Small intestine (tissue), 7 donors: ENCODE data around the gene BPIFA2. TPM values are rescaled to one million over a fixed set of nuclear protein-coding genes. Genes with fewer than 3 reads are reported as not detected.

ENCODE experiments used
- DNase-seq, 2 donors: peaks; one replicate each; pipeline versions ENCODE4 v3.0.0 to v3.0.0-alpha.2; 2013
- FAIRE-seq: peaks from 2 replicates; lab custom pipeline; 2012; peaks lifted over from hg19 to GRCh38; lab: Jason Lieb, UNC
- H3K27ac ChIP-seq, 3 donors: one replicate each; pipeline ENCODE4 v1.5.1; 2013; ENCODE audit warnings: low read length in 2 of 3, mild to moderate bottlenecking in 2 of 3, control low read depth in 1 of 3, inconsistent platforms in 1 of 3, low read depth in 1 of 3, moderate library complexity in 1 of 3
- H3K27me3 ChIP-seq, 3 donors: one replicate each; pipeline ENCODE4 v1.6.1; 2013; ENCODE audit warnings: low read length in 3 of 3, inconsistent platforms in 1 of 3; ENCODE audit not compliant: control insufficient read depth in 3 of 3, insufficient read depth in 3 of 3
- H3K36me3 ChIP-seq, 3 donors: one replicate each; pipeline ENCODE4 v1.6.1; 2013; ENCODE audit warnings: low read length in 3 of 3, inconsistent platforms in 1 of 3, low read depth in 1 of 3, mild to moderate bottlenecking in 1 of 3, moderate library complexity in 1 of 3; ENCODE audit not compliant: control insufficient read depth in 3 of 3, insufficient read depth in 2 of 3
- H3K4me1 ChIP-seq, 3 donors: one replicate each; pipeline ENCODE4 v1.6.1; 2013; ENCODE audit warnings: low read length in 2 of 3, inconsistent platforms in 1 of 3, low read depth in 1 of 3, mild to moderate bottlenecking in 1 of 3, moderate library complexity in 1 of 3; ENCODE audit not compliant: control insufficient read depth in 3 of 3, insufficient read depth in 2 of 3
- H3K4me3 ChIP-seq, 3 donors: one replicate each; pipeline ENCODE4 v1.5.1; 2013; ENCODE audit warnings: low read length in 3 of 3, control low read depth in 1 of 3, inconsistent platforms in 1 of 3, low read depth in 1 of 3, mild to moderate bottlenecking in 1 of 3, moderate library complexity in 1 of 3
- H3K9me3 ChIP-seq, 2 donors: one replicate each; pipeline ENCODE4 v1.6.1; 2013; ENCODE audit warnings: low read depth in 1 of 2, low read length in 1 of 2; ENCODE audit not compliant: control insufficient read depth in 2 of 2, insufficient read depth in 1 of 2
- WGBS, 3 donors: extraction: QIAGEN DNeasy Blood & Tissue Kit; methylation state at CpG; one replicate each; pipeline ENCODE4 v1.1.7; 2013; 5-methylcytosine and 5-hydroxymethylcytosine counted together
- polyA plus RNA-seq, 4 donors: library from polyadenylated mRNA; stranded (reverse) in 3 of 4; unstranded in 1 of 4; fragments of 200-250 nt in 3 of 4; fragments of 120-200 nt in 1 of 4; gene quantifications; one replicate each; pipeline versions ENCODE4 v1.2.1 to v1.2.3, GENCODE V29; 2013
- donor health status: healthy with polysubstance abuse.
- donor health status: control.
- donor health status: control.
- donor health status: Bipolar disorder and iron deficiency.
- donor health status: healthy.

BPIFA2 gene
- polyA plus RNA-seq, 4 donors, result not detected

GRCh38 chr20:33130568-33131061, 37.3 kb upstream of the BPIFA2 start:
- DNase-seq (no peak), FAIRE-seq (no peak)
- H3K27me3 ChIP-seq, result no peaks in the 10 kb centered on the region
- H3K36me3 ChIP-seq, result no peaks in the 10 kb centered on the region
- no peak overlapping the region for H3K4me3 ChIP-seq
- H3K4me1 ChIP-seq, result no peaks in the 10 kb centered on the region
- 79 to 88% (median 81%) methylated on average over 9 of the region's 9 CpGs for WGBS, 3 donors
- H3K9me3 ChIP-seq, result peaks cover 0 to 2% of the 10 kb centered on the region in 2 donors
- H3K27ac ChIP-seq, result no peak overlapping the region

GRCh38 chr20:33131949-33132473, 35.9 kb upstream of the BPIFA2 start:
- H3K36me3 ChIP-seq, result no peaks in the 10 kb centered on the region
- H3K9me3 ChIP-seq, result no peaks in the 10 kb centered on the region
- FAIRE-seq (no peak), DNase-seq (no peak)
- no peaks in the 10 kb centered on the region for H3K4me1 ChIP-seq
- H3K27me3 ChIP-seq, result no peaks in the 10 kb centered on the region
- H3K4me3 ChIP-seq, result no peak overlapping the region
- H3K27ac ChIP-seq, result no peak overlapping the region
- WGBS, 3 donors, result 61 to 74% (median 66%) methylated on average over 5 of the region's 5 CpGs

- no peak for FAIRE-seq
Measured at GRCh38 chr20:33132513-33133372, 35.2 kb upstream of the BPIFA2 start.

GRCh38 chr20:33133373-33133941, 34.5 kb upstream of the BPIFA2 start:
- H3K4me3 ChIP-seq, result no peak overlapping the region
- no peaks in the 10 kb centered on the region for H3K27me3 ChIP-seq
- H3K36me3 ChIP-seq, result no peaks in the 10 kb centered on the region
- peaks cover 0 to 2% of the 10 kb centered on the region in 2 donors for H3K9me3 ChIP-seq
- H3K27ac ChIP-seq, result no peak overlapping the region
- WGBS, 3 donors, result 79 to 84% (median 79%) methylated on average over 11 of the region's 11 CpGs
- no peak for DNase-seq
- FAIRE-seq, result no peak
- H3K4me1 ChIP-seq, result no peaks in the 10 kb centered on the region

More at GRCh38 chr20:33132513-33133372, 35.2 kb upstream of the BPIFA2 start:
- H3K4me3 ChIP-seq, result no peak overlapping the region
- no peaks in the 10 kb centered on the region for H3K27me3 ChIP-seq
- H3K9me3 ChIP-seq, result no peaks in the 10 kb centered on the region
- DNase-seq, result no peak
- no peaks in the 10 kb centered on the region for H3K36me3 ChIP-seq
- WGBS, 3 donors, result 42 to 50% (median 49%) methylated on average over 14 of the region's 14 CpGs
- no peak overlapping the region for H3K27ac ChIP-seq
- no peaks in the 10 kb centered on the region for H3K4me1 ChIP-seq

GRCh38 chr20:33137195-33137594, 30.8 kb upstream of the BPIFA2 start:
- 70 to 80% (median 74%) methylated on average over 3 of the region's 3 CpGs for WGBS, 3 donors

GRCh38 chr20:33139467-33139866, 28.5 kb upstream of the BPIFA2 start:
- Histone ChIP-seq H3K9me3 (peaks cover 0 to 8% of the 10 kb centered on the region in 2 donors), H3K36me3 (no peaks in the 10 kb centered on the region), H3K4me3 (no peak overlapping the region), H3K27ac (no peak overlapping the region), H3K27me3 (no peaks in the 10 kb centered on the region), H3K4me1 (no peaks in the 10 kb centered on the region)
- DNase-seq (no peak), FAIRE-seq (no peak)

More at GRCh38 chr20:33137195-33137594, 30.8 kb upstream of the BPIFA2 start:
- Histone ChIP-seq H3K9me3 (peaks cover 0 to 8% of the 10 kb centered on the region in 2 donors), H3K4me1 (no peaks in the 10 kb centered on the region), H3K27ac (no peak overlapping the region), H3K36me3 (no peaks in the 10 kb centered on the region), H3K4me3 (no peak overlapping the region), H3K27me3 (no peaks in the 10 kb centered on the region)
- FAIRE-seq (no peak), DNase-seq (no peak)

- Histone ChIP-seq H3K4me1 (no peaks in the 10 kb centered on the region), H3K36me3 (no peaks in the 10 kb centered on the region), H3K4me3 (no peak overlapping the region), H3K27me3 (no peaks in the 10 kb centered on the region), H3K27ac (no peak overlapping the region), H3K9me3 (no peaks in the 10 kb centered on the region)
- WGBS, 3 donors, result 72 to 77% (median 72%) methylated on average over 5 of the region's 5 CpGs
- FAIRE-seq (no peak), DNase-seq (no peak)
Measured at GRCh38 chr20:33145521-33145920, 22.4 kb upstream of the BPIFA2 start.

GRCh38 chr20:33147299-33147698, 20.7 kb upstream of the BPIFA2 start:
- 71 to 82% (median 82%) methylated on average over 5 of the region's 5 CpGs for WGBS, 3 donors
- FAIRE-seq, result no peak

More at GRCh38 chr20:33147299-33147698, 20.7 kb upstream of the BPIFA2 start:
- DNase-seq, result no peak
- H3K27me3 ChIP-seq, result no peaks in the 10 kb centered on the region
- H3K36me3 ChIP-seq, result no peaks in the 10 kb centered on the region
- H3K27ac ChIP-seq, result no peak overlapping the region
- no peaks in the 10 kb centered on the region for H3K4me1 ChIP-seq
- no peak overlapping the region for H3K4me3 ChIP-seq
- H3K9me3 ChIP-seq, result no peaks in the 10 kb centered on the region
